HEK293T (cell line): ENCODE results near the gene CDKN2B-AS1.

Experiments
- ELF4 ChIP-seq: fragments of 450-650 bp; IDR thresholded peaks from 2 replicates; pipeline ENCODE4 v1.6.1; 2017; ENCODE audit warnings: antibody characterized with exemption
- FOXM1 ChIP-seq: fragments of 450-650 bp; IDR thresholded peaks from 2 replicates; pipeline ENCODE4 v1.6.1; 2017; ENCODE audit warnings: mild to moderate bottlenecking, borderline replicate concordance
- LEF1 ChIP-seq: fragments of 450-650 bp; IDR thresholded peaks from 2 replicates; pipeline ENCODE4 v1.6.1; 2017; ENCODE audit warnings: mild to moderate bottlenecking, borderline replicate concordance
- SP1 ChIP-seq: fragments of 450-650 bp; IDR thresholded peaks from 2 replicates; pipeline ENCODE4 v1.6.1; 2017
- TF ChIP-seq, protein P1 (sequence below): fragments of 450-650 bp; IDR thresholded peaks from 2 replicates; pipeline ENCODE4 v1.6.1; 2016

DNA sequence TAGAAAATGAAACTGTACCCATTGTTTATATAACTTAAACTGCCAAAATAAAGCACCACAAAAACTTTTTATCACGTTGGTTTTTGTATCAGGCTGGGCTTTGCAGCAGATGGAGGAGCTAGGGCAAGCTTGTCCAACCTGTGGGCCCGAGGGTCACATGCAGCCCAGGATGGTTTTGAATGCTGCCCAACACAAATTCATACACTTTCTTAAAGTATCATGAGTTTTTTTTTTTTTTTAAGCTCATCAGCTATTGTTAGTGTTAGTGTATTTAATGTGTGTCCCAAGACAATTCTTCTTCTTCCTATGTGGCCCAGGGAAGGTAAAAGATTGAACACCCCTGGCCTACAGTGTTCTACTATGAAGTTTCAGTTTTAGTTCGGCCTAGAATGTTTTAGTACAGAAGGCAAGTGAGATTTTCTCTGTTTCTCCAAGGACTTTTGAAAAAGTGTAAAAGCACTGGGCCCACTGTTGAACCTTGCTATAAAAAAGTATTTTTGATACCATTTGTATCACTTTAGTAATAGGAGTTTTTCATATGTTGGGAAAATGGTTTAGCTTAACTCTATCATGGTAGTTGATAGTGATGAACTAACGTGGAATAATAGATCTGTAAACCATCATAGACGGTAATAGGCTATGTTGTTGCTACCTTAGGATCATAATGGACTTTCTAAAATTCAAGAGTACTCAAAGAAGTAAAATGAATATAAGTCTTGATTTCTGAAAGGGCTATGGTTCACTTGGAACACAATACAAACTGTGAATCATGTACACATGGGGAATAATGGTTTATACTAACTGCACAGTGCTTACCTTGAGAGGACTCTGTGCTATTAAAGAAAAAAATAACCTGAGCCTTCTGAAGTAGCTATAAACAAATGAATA, 3.3 kb upstream of the CDKN2B-AS1 start:
- no peak for TF ChIP-seq SP1
- TF ChIP-seq FOXM1, result no peak
- TF ChIP-seq, protein P1, sequence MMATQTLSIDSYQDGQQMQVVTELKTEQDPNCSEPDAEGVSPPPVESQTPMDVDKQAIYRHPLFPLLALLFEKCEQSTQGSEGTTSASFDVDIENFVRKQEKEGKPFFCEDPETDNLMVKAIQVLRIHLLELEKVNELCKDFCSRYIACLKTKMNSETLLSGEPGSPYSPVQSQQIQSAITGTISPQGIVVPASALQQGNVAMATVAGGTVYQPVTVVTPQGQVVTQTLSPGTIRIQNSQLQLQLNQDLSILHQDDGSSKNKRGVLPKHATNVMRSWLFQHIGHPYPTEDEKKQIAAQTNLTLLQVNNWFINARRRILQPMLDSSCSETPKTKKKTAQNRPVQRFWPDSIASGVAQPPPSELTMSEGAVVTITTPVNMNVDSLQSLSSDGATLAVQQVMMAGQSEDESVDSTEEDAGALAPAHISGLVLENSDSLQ, result no peak
- no peak for TF ChIP-seq LEF1
- TF ChIP-seq ELF4, result no peak
